Loucy (cell line): Measurements from ENCODE around the gene CCDC158.

Source experiments
- H2AFZ ChIP-seq: fragments of 200-600 bp; sonication (generic); 2 replicates; pipeline ENCODE4 v1.6.0; 2016; ENCODE audit warnings: antibody characterized with exemption, mild to moderate bottlenecking, low read length, moderate library complexity
- H3F3A ChIP-seq: fragments of 200-600 bp; 2 replicates; pipeline ENCODE4 v1.6.0; 2016; ENCODE audit warnings: antibody characterized with exemption, low read depth, mild to moderate bottlenecking
- H3K27me3 ChIP-seq: fragments of 200-600 bp; sonication (generic); 2 replicates; pipeline ENCODE4 v1.6.1; 2014; ENCODE audit warnings: low read length, mild to moderate bottlenecking; ENCODE audit not compliant: insufficient read depth, poor library complexity, severe bottlenecking
- H3K36me3 ChIP-seq: fragments of 200-600 bp; sonication (generic); 2 replicates; pipeline ENCODE4 v1.6.1; 2016; ENCODE audit warnings: low read length; ENCODE audit not compliant: insufficient read depth
- H3K4me1 ChIP-seq: fragments of 200-600 bp; sonication (generic); 2 replicates; pipeline ENCODE4 v1.5.1; 2014; ENCODE audit warnings: low read length, mild to moderate bottlenecking; ENCODE audit not compliant: insufficient read depth, poor library complexity, severe bottlenecking
- H3K4me2 ChIP-seq: fragments of 200-600 bp; sonication (generic); 2 replicates; pipeline ENCODE4 v1.6.0; 2014; ENCODE audit warnings: antibody characterized with exemption, low read length, low read depth, mild to moderate bottlenecking; ENCODE audit not compliant: poor library complexity, severe bottlenecking
- H3K4me3 ChIP-seq: fragments of 200-600 bp; sonication (generic); 2 replicates; pipeline ENCODE4 v1.5.1; 2014; ENCODE audit warnings: low read length, mild to moderate bottlenecking, mixed read lengths; ENCODE audit not compliant: poor library complexity, severe bottlenecking
- H3K79me2 ChIP-seq: fragments of 200-600 bp; sonication (generic); 2 replicates; pipeline ENCODE4 v1.6.1; 2014; ENCODE audit warnings: low read length; ENCODE audit not compliant: insufficient read depth
- H3K9ac ChIP-seq: fragments of 200-600 bp; sonication (generic); 2 replicates; pipeline ENCODE4 v1.6.0; 2014; ENCODE audit warnings: mild to moderate bottlenecking, low read depth, low read length, moderate library complexity; ENCODE audit not compliant: poor library complexity, severe bottlenecking
- H3K9me2 ChIP-seq: fragments of 200-600 bp; sonication (generic); replicated peaks from 2 replicates; pipeline ENCODE4 v1.6.1; 2016; ENCODE audit warnings: low read depth, low read length, mixed read lengths
- H3K9me3 ChIP-seq: fragments of 200-600 bp; sonication (generic); 2 replicates; pipeline ENCODE4 v1.6.1; 2014; ENCODE audit warnings: mild to moderate bottlenecking, antibody characterized with exemption, low read length, low read depth; ENCODE audit not compliant: insufficient read depth
- H4K20me1 ChIP-seq: fragments of 200-600 bp; sonication (generic); 2 replicates; pipeline ENCODE4 v1.6.0; 2014; ENCODE audit warnings: antibody characterized with exemption, low read length, mild to moderate bottlenecking; ENCODE audit not compliant: insufficient read depth, poor library complexity, severe bottlenecking
- CTCF ChIP-seq: fragments of 200-600 bp; sonication (generic); conservative IDR thresholded peaks from 2 replicates; pipeline ENCODE4 v1.5.1; 2014; ENCODE audit warnings: mild to moderate bottlenecking, antibody characterized with exemption, low read length
- EZH2phosphoT487 ChIP-seq: fragments of 200-600 bp; IDR thresholded peaks from 2 replicates; pipeline ENCODE4 v1.6.1; 2018; ENCODE audit warnings: antibody characterized with exemption, mild to moderate bottlenecking, moderate library complexity, borderline replicate concordance

The CCDC158 gene

GRCh38 chr4:76270244-76271175, 150.4 kb downstream of the CCDC158 start:
- Histone ChIP-seq H3K9ac (no peak overlapping the region), H3K9me2 (no peaks in the 10 kb centered on the region), H3K4me1 (no peaks in the 10 kb centered on the region), H4K20me1 (no peaks in the 10 kb centered on the region), H3K4me2 (no peak overlapping the region), H3F3A (no peaks in the 10 kb centered on the region), H2AFZ (no peak overlapping the region), H3K27me3 (no peaks in the 10 kb centered on the region), H3K79me2 (no peaks in the 10 kb centered on the region), H3K4me3 (no peak overlapping the region), H3K36me3 (no peaks in the 10 kb centered on the region), H3K9me3 (no peaks in the 10 kb centered on the region)
- TF ChIP-seq EZH2phosphoT487 (no peak), CTCF (no peak)

- TF ChIP-seq CTCF, result no peak
- no peak for TF ChIP-seq EZH2phosphoT487
- Histone ChIP-seq H3K4me2 (no peak overlapping the region), H3K36me3 (no peaks in the 10 kb centered on the region), H3K9me3 (no peaks in the 10 kb centered on the region), H4K20me1 (no peaks in the 10 kb centered on the region), H3F3A (no peaks in the 10 kb centered on the region), H3K4me1 (no peaks in the 10 kb centered on the region), H3K4me3 (no peak overlapping the region), H3K79me2 (no peaks in the 10 kb centered on the region), H3K9me2 (no peaks in the 10 kb centered on the region), H2AFZ (no peak overlapping the region), H3K27me3 (no peaks in the 10 kb centered on the region), H3K9ac (no peak overlapping the region)
Observed at GRCh38 chr4:76267811-76268210, 153.1 kb downstream of the CCDC158 start.

GRCh38 chr4:76266627-76267026, 154.3 kb downstream of the CCDC158 start:
- no peak overlapping the region for H3K4me2 ChIP-seq
- no peaks in the 10 kb centered on the region for H3K9me3 ChIP-seq
- no peaks in the 10 kb centered on the region for H3F3A ChIP-seq
- H3K9me2 ChIP-seq, result no peaks in the 10 kb centered on the region
- H3K27me3 ChIP-seq, result no peaks in the 10 kb centered on the region
- H3K79me2 ChIP-seq, result no peaks in the 10 kb centered on the region
- TF ChIP-seq EZH2phosphoT487, result no peak
- no peaks in the 10 kb centered on the region for H3K36me3 ChIP-seq
- no peaks in the 10 kb centered on the region for H4K20me1 ChIP-seq
- no peak overlapping the region for H3K9ac ChIP-seq
- no peaks in the 10 kb centered on the region for H3K4me1 ChIP-seq
- H3K4me3 ChIP-seq, result no peak overlapping the region
- H2AFZ ChIP-seq, result no peak overlapping the region
